Esophagus squamous epithelium (tissue), 4 donors: Measurements from ENCODE around the gene MGAT5B.

Experiments used
- CTCF ChIP-seq, 6 experiments: fragments of 450-650 bp in 4 of 6; fragments of 200-600 bp in 2 of 6; sonication (generic) in 2 of 6; IDR thresholded peaks; one replicate each; pipeline ENCODE4 v1.5.1; 2016 to 2019; ENCODE audit warnings: antibody characterized with exemption in 6 of 6, mild to moderate bottlenecking in 4 of 6, moderate library complexity in 4 of 6
- POLR2A ChIP-seq, 4 donors: fragments of 450-650 bp; IDR thresholded peaks; one replicate each; pipeline ENCODE4 v1.6.1; 2017; ENCODE audit warnings: antibody characterized with exemption in 4 of 4, mild to moderate bottlenecking in 4 of 4, moderate library complexity in 3 of 4

- TF ChIP-seq CTCF (IDR thresholded peaks at IDR 0.05), result no peak
- TF ChIP-seq POLR2A (IDR thresholded peaks at IDR 0.05), result no peak
Measured at GRCh38 chr17:76962858-76963257, 94.7 kb downstream of the MGAT5B start.
